AG10803 (cell line): ENCODE measurements around the gene PRDM5.

Experiments
- DNase-seq: peaks from one replicate; pipeline ENCODE4 v3.0.0; 2010; ENCODE audit warnings: low read depth
- H3K4me3 ChIP-seq: 2 replicates; pipeline ENCODE4 v1.5.1; 2011; ENCODE audit warnings: mild to moderate bottlenecking, low read length, control low read depth
- TF ChIP-seq, protein P1 (sequence below): conservative IDR thresholded peaks from 2 replicates; pipeline ENCODE4 v1.5.1; 2011; ENCODE audit warnings: mild to moderate bottlenecking, low read length, control low read depth, inconsistent platforms

PRDM5 gene

DNA sequence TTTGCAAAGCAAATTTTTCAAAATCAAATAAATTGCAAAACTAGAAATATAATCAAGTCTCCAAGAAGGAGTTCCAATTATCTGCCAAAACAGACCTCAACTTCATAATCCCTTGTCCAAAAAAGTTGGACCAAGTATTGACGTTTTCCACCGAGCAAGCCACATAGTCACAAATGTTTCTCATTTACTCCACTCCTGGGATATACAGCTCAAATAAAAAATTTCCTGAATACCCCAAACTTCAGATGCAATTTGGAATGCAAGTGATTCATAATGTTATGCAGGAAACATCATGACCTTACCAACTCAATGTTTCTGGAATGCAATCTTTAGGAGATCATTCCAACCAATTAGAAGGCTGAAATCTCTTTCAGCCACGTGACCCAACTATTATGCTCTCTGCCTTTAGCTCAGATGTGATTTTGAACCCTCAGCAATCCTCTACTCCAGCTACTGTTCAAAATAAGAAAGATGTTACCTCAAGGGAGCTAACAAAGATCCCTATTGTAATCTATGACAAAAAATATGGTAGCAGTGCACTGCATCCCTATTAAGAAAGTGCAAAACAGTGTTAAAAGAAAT is 72.4 kb downstream of the PRDM5 start:
- peak; percentile 85 for DNase-seq

DNA sequence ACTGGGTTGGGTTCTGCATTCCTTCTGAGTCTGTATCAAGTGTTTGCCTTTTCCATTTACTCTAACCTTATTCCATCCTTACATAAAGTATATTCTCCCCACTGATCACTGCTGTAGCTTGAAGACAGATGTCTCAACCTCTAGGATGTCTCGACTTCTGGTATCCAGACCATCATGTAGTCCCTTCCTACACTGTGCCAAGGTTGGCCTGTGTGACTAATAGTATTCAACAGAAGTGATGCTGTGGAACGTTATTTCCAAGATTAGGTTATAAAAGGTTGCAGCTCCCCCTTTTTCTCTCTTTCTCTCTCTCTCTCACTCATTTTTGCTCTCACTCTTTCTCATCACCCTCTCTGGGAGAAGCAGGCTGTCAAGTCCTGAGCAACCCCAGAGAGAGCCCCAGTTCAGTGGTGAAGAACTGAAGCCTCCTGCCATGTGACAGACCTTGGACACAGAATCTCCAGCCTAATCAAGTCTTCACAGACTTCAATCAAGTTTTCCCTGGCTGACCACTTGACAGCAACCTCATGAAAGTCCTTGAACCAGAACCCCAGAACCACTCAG is 75.4 kb downstream of the PRDM5 start:
- TF ChIP-seq, protein P1, sequence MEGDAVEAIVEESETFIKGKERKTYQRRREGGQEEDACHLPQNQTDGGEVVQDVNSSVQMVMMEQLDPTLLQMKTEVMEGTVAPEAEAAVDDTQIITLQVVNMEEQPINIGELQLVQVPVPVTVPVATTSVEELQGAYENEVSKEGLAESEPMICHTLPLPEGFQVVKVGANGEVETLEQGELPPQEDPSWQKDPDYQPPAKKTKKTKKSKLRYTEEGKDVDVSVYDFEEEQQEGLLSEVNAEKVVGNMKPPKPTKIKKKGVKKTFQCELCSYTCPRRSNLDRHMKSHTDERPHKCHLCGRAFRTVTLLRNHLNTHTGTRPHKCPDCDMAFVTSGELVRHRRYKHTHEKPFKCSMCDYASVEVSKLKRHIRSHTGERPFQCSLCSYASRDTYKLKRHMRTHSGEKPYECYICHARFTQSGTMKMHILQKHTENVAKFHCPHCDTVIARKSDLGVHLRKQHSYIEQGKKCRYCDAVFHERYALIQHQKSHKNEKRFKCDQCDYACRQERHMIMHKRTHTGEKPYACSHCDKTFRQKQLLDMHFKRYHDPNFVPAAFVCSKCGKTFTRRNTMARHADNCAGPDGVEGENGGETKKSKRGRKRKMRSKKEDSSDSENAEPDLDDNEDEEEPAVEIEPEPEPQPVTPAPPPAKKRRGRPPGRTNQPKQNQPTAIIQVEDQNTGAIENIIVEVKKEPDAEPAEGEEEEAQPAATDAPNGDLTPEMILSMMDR = no peak
- no peak overlapping the region for H3K4me3 ChIP-seq
- DNase-seq = no peak

More for the DNA sequence above, 72.4 kb downstream of the PRDM5 start:
- no peak overlapping the region for H3K4me3 ChIP-seq
- TF ChIP-seq, protein P1 = no peak

DNA sequence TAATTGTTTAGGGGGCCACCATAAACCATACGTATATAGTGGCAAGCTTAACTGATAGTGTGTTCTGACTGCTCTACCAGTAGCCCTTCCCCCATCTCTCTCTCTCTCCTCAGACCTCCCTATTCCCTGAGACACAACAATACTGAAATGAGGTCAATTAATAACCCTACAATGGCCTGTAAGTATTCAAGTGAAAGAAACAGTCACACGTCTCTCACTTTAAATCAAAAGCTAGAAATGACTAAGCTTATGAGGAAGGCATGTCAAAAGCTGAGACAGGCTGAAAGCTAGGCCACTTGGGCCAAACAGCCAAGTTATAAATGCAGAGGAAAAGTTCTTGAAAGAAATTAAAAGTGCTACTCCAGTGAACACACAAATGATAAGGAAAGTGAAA is 78.0 kb downstream of the PRDM5 start:
- TF ChIP-seq, protein P1 = no peak
- DNase-seq = no peak
- no peak overlapping the region for H3K4me3 ChIP-seq

DNA sequence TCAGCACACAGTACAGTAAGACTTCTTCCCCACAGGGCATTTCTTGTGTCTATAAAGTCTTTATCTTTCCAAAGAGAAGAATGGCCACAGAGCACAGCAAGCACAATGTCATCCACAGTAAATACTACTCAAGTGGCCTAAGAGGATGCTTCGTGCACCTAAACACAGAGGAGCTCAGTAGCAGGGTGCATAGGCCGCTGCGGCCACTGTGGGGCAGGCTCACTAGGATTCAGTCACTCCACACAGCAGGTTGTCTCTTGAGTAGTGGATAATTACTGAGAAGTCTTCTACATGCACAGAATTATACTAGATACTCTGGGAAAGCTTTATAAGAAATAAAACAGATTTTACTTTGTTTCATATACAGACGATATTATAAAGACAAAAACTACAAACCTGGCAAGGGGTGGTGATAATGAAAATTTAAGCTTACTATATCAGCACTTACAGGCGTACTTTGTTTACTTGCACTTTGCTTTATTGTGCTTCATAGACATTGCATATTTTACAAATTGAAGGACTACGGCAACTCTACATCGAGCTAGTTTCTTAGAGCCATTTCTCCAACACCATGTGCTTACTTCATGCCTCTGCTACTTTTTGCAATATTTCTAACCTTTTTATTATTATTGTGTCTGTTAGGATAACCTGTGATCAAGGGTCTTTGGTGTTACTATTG is 78.5 kb downstream of the PRDM5 start:
- DNase-seq = no peak
- H3K4me3 ChIP-seq = no peak overlapping the region
- TF ChIP-seq, protein P1 = peak; percentile 20

DNA sequence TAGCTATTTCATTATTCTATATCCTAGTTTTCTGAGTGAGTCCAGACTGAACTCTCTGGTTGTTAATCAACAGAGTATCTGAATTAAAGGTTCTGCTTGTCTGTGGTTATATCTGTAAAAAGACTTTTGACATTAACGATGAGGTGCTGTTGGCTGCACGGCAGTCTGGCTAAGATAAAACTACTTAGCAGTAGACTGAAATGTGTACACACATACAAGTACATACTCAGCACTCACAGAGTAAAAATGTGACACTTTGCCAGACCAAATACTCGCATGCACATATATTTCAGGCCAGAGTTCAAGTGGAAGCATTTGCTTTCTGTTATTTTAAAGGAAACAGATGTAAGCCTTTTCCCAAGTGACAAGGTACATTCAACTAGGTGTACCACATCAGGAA is 80.5 kb downstream of the PRDM5 start:
- TF ChIP-seq, protein P1 = no peak
- no peak overlapping the region for H3K4me3 ChIP-seq
- peak; percentile 74 for DNase-seq

DNA sequence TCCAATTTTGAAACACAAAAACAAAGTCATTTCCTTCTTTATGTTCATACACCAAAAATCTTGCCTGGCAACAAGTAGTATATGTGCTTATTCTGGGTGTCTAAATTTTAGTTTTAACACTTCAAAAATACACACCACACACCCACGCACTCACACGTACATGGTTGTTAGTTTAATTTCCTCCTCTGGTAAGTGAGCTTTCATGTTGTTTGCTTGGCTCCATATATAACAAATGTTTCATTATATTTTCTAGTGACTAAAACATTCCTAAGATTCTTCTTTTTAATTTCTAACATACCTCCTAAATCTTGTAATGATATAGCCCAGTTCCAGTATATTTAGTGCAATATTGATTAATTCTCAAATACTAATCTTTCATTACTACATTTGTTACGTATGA is 80.9 kb downstream of the PRDM5 start:
- H3K4me3 ChIP-seq = no peak overlapping the region
- peak; percentile 61 for DNase-seq
- TF ChIP-seq, protein P1 = no peak
